Type B pancreatic cell (in vitro differentiated cells): Measurements from ENCODE around the gene SCN4B. TPM values are rescaled to one million over a fixed set of nuclear protein-coding genes. Genes with fewer than 3 reads are reported as not detected.

Source experiments
- DNase-seq: peaks from one replicate; pipeline ENCODE4 v3.0.0; 2021; ENCODE audit warnings: mixed read lengths; ENCODE audit not compliant: unreplicated experiment; ENCODE audit errors: extremely low spot score
- H3K27ac Mint-ChIP-seq: 2 replicates; pipeline ENCODE4 v1.8.0; 2021; ENCODE audit warnings: mild to moderate bottlenecking, mixed read lengths
- H3K27me3 Mint-ChIP-seq: 2 replicates; pipeline ENCODE4 v1.8.0; 2021; ENCODE audit warnings: mixed read lengths
- H3K36me3 Mint-ChIP-seq: 2 replicates; pipeline ENCODE4 v1.8.0; 2021; ENCODE audit warnings: mixed read lengths
- H3K4me1 Mint-ChIP-seq: one replicate; pipeline ENCODE4 v1.8.0; 2021; ENCODE audit warnings: mixed read lengths; ENCODE audit not compliant: unreplicated experiment
- H3K4me3 Mint-ChIP-seq: 2 replicates; pipeline ENCODE4 v1.8.0; 2021; ENCODE audit warnings: mild to moderate bottlenecking, mixed read lengths
- H3K9me3 Mint-ChIP-seq: 2 replicates; pipeline ENCODE4 v1.8.0; 2021; ENCODE audit warnings: mixed read lengths
- CTCF ChIP-seq: fragments of 200-600 bp; sonication (generic); conservative IDR thresholded peaks from 2 replicates; pipeline ENCODE4 v1.5.0; 2021; ENCODE audit warnings: antibody characterized with exemption, mild to moderate bottlenecking
- total RNA-seq: library from RNA; stranded (reverse); gene quantifications from 2 replicates; pipeline ENCODE4 v1.2.1, GENCODE V29; 2021; ENCODE audit warnings: low replicate concordance

The SCN4B gene
- total RNA-seq, 1 donor from 2014 or later = 2.0 TPM

GRCh38 chr11:118104491-118104890, 48.1 kb downstream of the SCN4B start:
- Mint-ChIP-seq H3K4me1 (peaks cover 1% of the 10 kb centered on the region), H3K27me3 (no peaks in the 10 kb centered on the region), H3K4me3 (no peak overlapping the region), H3K27ac (no peak overlapping the region), H3K9me3 (no peaks in the 10 kb centered on the region), H3K36me3 (no peaks in the 10 kb centered on the region)
- DNase-seq = no peak
- no peak for TF ChIP-seq CTCF

DNA sequence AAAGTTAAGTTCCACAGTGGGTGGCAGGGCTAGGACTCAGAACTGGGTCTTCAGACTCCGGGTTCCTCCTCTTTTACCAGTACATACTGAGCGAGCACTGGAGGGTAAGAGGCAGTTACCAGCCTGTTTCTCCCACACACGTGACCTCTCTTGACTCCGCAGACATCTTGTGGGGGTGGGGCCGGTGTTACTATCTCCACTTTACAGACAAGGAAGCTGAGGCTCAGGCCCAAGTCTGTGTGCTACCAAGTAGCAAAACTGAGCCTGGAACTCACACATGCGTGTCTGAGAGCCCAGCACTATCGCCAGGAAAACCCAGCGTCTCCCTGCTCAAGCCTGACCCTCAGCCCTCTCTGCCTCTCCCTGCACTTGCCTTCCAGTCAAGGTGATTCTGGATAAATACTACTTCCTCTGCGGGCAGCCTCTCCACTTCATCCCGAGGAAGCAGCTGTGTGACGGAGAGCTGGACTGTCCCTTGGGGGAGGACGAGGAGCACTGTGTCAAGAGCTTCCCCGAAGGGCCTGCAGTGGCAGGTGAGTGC, 49.8 kb downstream of the SCN4B start:
- H3K36me3 Mint-ChIP-seq = no peaks in the 10 kb centered on the region
- no peak overlapping the region for H3K27ac Mint-ChIP-seq
- no peak for DNase-seq
- no peak for TF ChIP-seq CTCF
- H3K27me3 Mint-ChIP-seq = no peaks in the 10 kb centered on the region
- H3K4me1 Mint-ChIP-seq = peaks cover 12% of the 10 kb centered on the region
- no peak overlapping the region for H3K4me3 Mint-ChIP-seq
- no peaks in the 10 kb centered on the region for H3K9me3 Mint-ChIP-seq

DNA sequence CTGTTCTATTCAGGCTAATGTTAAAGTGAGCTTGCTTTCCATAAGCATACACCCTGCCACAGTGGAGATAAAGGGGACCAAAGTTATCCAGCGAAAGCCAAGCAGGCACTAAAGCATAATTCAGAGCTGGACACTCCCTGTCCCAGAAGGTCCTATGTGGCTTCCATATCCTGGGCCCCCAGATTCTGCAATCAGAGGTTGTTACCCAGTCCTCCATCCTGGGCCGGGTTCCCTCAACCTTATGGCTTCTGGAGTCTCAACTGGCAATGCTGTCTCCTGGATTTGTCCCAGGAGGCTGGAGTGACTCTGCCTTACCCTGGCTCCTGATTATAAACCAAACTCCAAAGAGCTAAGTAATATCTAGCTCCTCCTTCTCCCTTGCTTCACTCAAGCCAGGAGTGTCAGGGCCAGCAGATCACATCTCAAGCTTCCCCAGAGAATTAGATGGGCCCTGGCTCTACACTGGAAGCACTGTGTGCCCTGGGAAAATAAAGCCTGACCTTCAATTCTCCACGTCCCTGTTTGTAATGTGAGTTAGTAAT, 51.9 kb downstream of the SCN4B start:
- no peak overlapping the region for H3K27ac Mint-ChIP-seq
- no peaks in the 10 kb centered on the region for H3K9me3 Mint-ChIP-seq
- H3K27me3 Mint-ChIP-seq = no peaks in the 10 kb centered on the region
- H3K4me1 Mint-ChIP-seq = peaks cover 15% of the 10 kb centered on the region
- TF ChIP-seq CTCF = no peak
- no peak for DNase-seq
- H3K4me3 Mint-ChIP-seq = no peak overlapping the region
- no peaks in the 10 kb centered on the region for H3K36me3 Mint-ChIP-seq

- H3K36me3 Mint-ChIP-seq = no peaks in the 10 kb centered on the region
- H3K9me3 Mint-ChIP-seq = no peaks in the 10 kb centered on the region
- H3K27me3 Mint-ChIP-seq = no peaks in the 10 kb centered on the region
- DNase-seq = no peak
- no peak for TF ChIP-seq CTCF
- H3K4me1 Mint-ChIP-seq = peaks cover 20% of the 10 kb centered on the region
- no peak overlapping the region for H3K27ac Mint-ChIP-seq
- no peak overlapping the region for H3K4me3 Mint-ChIP-seq
Measured at GRCh38 chr11:118099838-118100556, 52.6 kb downstream of the SCN4B start.

DNA sequence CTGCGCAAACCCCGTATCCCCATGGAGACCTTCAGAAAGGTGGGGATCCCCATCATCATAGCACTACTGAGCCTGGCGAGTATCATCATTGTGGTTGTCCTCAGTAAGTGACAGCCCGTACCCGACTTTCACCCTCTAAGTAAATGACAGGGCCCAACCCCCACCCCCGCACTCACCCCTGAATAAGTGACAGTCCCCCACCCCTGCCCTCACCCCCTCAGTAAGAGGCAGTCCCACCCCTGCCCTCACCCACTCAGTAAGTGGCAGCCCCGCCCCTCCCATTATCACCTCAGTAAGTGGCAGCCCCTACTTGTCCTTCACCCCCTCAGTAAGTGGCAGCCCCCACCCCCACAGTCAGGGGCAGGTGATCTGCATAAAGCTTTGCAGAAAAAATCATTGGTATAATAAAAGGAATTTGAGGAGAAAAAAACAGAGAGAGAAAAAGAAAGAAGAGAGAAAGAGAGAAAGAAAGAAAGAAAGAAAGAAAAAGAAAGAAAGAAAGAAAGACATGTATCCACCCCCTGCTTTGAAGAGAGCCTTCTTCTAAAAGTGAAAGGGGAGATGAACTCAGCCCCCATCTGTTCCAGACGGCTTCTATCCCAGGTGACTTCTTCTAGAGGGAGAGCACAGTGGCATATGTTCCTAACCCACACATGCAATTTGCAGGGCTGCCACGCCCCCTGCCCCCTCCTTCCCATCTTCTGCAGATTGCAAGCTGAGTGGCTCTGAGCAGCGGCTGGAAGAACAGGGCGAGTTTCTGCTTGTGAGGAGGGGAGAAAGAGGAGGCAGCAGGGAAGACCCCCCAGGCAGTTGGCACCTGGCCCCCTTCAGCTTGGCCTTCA, 53.4 kb downstream of the SCN4B start:
- H3K36me3 Mint-ChIP-seq = no peaks in the 10 kb centered on the region

More for the DNA sequence above, 53.4 kb downstream of the SCN4B start:
- Mint-ChIP-seq H3K27ac (no peak overlapping the region), H3K4me3 (no peak overlapping the region), H3K9me3 (no peaks in the 10 kb centered on the region), H3K4me1 (peaks cover 20% of the 10 kb centered on the region), H3K27me3 (no peaks in the 10 kb centered on the region)
- no peak for TF ChIP-seq CTCF
- DNase-seq = no peak
